H9 (cell line): ENCODE results near the gene ANKRD29. TPM values are rescaled to one million over a fixed set of nuclear protein-coding genes. Genes with fewer than 3 reads are reported as not detected.

Experiments
- DNase-seq: peaks from one replicate; pipeline ENCODE4 v3.0.0-alpha.2; 2017
- H2AFZ ChIP-seq: one replicate; pipeline ENCODE4 v1.6.1; 2013; ENCODE audit warnings: mild to moderate bottlenecking, low read length, control low read depth, moderate library complexity
- H2AK5ac ChIP-seq: 2 replicates; pipeline ENCODE4 v1.6.1; 2013; ENCODE audit warnings: low read length, control low read depth, mixed read lengths; ENCODE audit not compliant: insufficient read length
- H2BK120ac ChIP-seq: one replicate; pipeline ENCODE4 v1.6.1; 2013; ENCODE audit warnings: low read depth, mild to moderate bottlenecking, low read length, control low read depth, inconsistent platforms; ENCODE audit not compliant: poor library complexity, severe bottlenecking
- H2BK12ac ChIP-seq: 2 replicates; pipeline ENCODE4 v1.6.1; 2013; ENCODE audit warnings: low read length, control low read depth, mixed read lengths, low read depth; ENCODE audit not compliant: insufficient read length
- H2BK15ac ChIP-seq: 2 replicates; pipeline ENCODE4 v1.6.1; 2013; ENCODE audit warnings: low read depth, low read length, control low read depth
- H2BK20ac ChIP-seq: one replicate; pipeline ENCODE4 v1.6.1; 2013; ENCODE audit warnings: low read depth, mild to moderate bottlenecking, low read length, control low read depth, inconsistent platforms; ENCODE audit not compliant: poor library complexity, severe bottlenecking
- H2BK5ac ChIP-seq: 2 replicates; pipeline ENCODE4 v1.6.1; 2013; ENCODE audit warnings: low read length, control low read depth, mixed read lengths; ENCODE audit not compliant: insufficient read length
- H3K14ac ChIP-seq: 2 replicates; pipeline ENCODE4 v1.6.1; 2013; ENCODE audit warnings: low read length, control low read depth; ENCODE audit not compliant: insufficient read depth
- H3K18ac ChIP-seq: 2 replicates; pipeline ENCODE4 v1.6.1; 2013; ENCODE audit warnings: low read depth, mild to moderate bottlenecking, mixed read lengths, low read length, control low read depth; ENCODE audit not compliant: insufficient read length
- H3K23ac ChIP-seq: 2 replicates; pipeline ENCODE4 v1.6.1; 2013; ENCODE audit warnings: low read length, control low read depth, mixed read lengths, low read depth; ENCODE audit not compliant: insufficient read length
- H3K23me2 ChIP-seq: 2 replicates; pipeline ENCODE4 v1.6.1; 2013; ENCODE audit warnings: low read depth, mild to moderate bottlenecking, mixed read lengths, low read length, control low read depth; ENCODE audit not compliant: insufficient read length, poor library complexity, severe bottlenecking
- H3K27ac ChIP-seq: 2 replicates; pipeline ENCODE4 v1.5.1; 2013; ENCODE audit warnings: low read length, control low read depth, mixed read lengths, low read depth; ENCODE audit not compliant: insufficient read length
- H3K27me3 ChIP-seq: 2 replicates; pipeline ENCODE4 v1.6.1; 2013; ENCODE audit warnings: low read length, control low read depth, inconsistent platforms; ENCODE audit not compliant: insufficient read depth
- H3K4ac ChIP-seq: 2 replicates; pipeline ENCODE4 v1.6.1; 2013; ENCODE audit warnings: low read depth, mild to moderate bottlenecking, control low read depth, inconsistent platforms, low read length, moderate library complexity
- H3K4me1 ChIP-seq: 2 replicates; pipeline ENCODE4 v1.6.1; 2013; ENCODE audit warnings: low read length, control low read depth, inconsistent platforms; ENCODE audit not compliant: insufficient read depth
- H3K4me2 ChIP-seq: 2 replicates; pipeline ENCODE4 v1.6.1; 2013; ENCODE audit warnings: low read length, control low read depth, mixed read lengths; ENCODE audit not compliant: insufficient read length, insufficient read depth
- H3K56ac ChIP-seq: 2 replicates; pipeline ENCODE4 v1.6.1; 2013; ENCODE audit warnings: low read depth, mild to moderate bottlenecking, mixed read lengths, low read length, control low read depth; ENCODE audit not compliant: insufficient read length
- H3K79me1 ChIP-seq: 2 replicates; pipeline ENCODE4 v1.6.1; 2013; ENCODE audit warnings: low read depth, mild to moderate bottlenecking, moderate library complexity, low read length, control low read depth, inconsistent platforms; ENCODE audit not compliant: insufficient read depth, poor library complexity, severe bottlenecking
- H3K79me2 ChIP-seq: 2 replicates; pipeline ENCODE4 v1.6.1; 2013; ENCODE audit warnings: low read length, control low read depth, inconsistent platforms; ENCODE audit not compliant: insufficient read depth
- H3K9ac ChIP-seq: 2 replicates; pipeline ENCODE4 v1.6.1; 2013; ENCODE audit warnings: low read length, control low read depth, mixed read lengths; ENCODE audit not compliant: insufficient read length; ENCODE audit errors: extremely low read depth
- H3K9me3 ChIP-seq: one replicate; pipeline ENCODE4 v1.6.1; 2013; ENCODE audit warnings: low read depth, low read length, inconsistent platforms; ENCODE audit not compliant: control insufficient read depth
- H3T11ph ChIP-seq: one replicate; pipeline ENCODE4 v1.6.1; 2013; ENCODE audit warnings: mild to moderate bottlenecking, low read length, control low read depth, inconsistent platforms
- H4K20me1 ChIP-seq: one replicate; pipeline ENCODE4 v1.6.1; 2013; ENCODE audit not compliant: control insufficient read depth, insufficient read length, insufficient read depth
- H4K5ac ChIP-seq: 2 replicates; pipeline ENCODE4 v1.6.1; 2013; ENCODE audit warnings: low read depth, mild to moderate bottlenecking, mixed read lengths, low read length, control low read depth; ENCODE audit not compliant: insufficient read length
- H4K8ac ChIP-seq: replicated peaks from 2 replicates; pipeline ENCODE4 v1.6.1; 2013; ENCODE audit warnings: low read length, control low read depth, mixed read lengths, low read depth; ENCODE audit not compliant: insufficient read length
- H4K91ac ChIP-seq: 2 replicates; pipeline ENCODE4 v1.6.1; 2013; ENCODE audit warnings: low read depth, mild to moderate bottlenecking, moderate library complexity, mixed read lengths, low read length, control low read depth; ENCODE audit not compliant: insufficient read length
- H3K27ac Mint-ChIP-seq, 3 experiments: 2 replicates in 2 of 3; 3 replicates in 1 of 3; pipeline ENCODE4 v1.8.0; 2020 to 2021; ENCODE audit warnings: mixed read lengths in 3 of 3, mild to moderate bottlenecking in 1 of 3, moderate library complexity in 1 of 3
- H3K27me3 Mint-ChIP-seq: 2 replicates; pipeline ENCODE4 v1.8.0; 2021; ENCODE audit warnings: low read depth, mild to moderate bottlenecking, moderate library complexity, mixed read lengths
- H3K36me3 Mint-ChIP-seq, 3 experiments: 2 replicates in 2 of 3; 3 replicates in 1 of 3; pipeline ENCODE4 v1.8.0; 2020 to 2021; ENCODE audit warnings: low read depth in 3 of 3, mixed read lengths in 3 of 3; ENCODE audit not compliant: insufficient read depth in 1 of 3
- H3K4me1 Mint-ChIP-seq, 2 experiments: 2 replicates each; pipeline ENCODE4 v1.8.0; 2020; ENCODE audit warnings: mixed read lengths in 2 of 2
- H3K4me3 Mint-ChIP-seq, 2 experiments: 2 replicates in 1 of 2; 3 replicates in 1 of 2; pipeline ENCODE4 v1.8.0; 2020 to 2021; ENCODE audit warnings: mild to moderate bottlenecking in 2 of 2, mixed read lengths in 2 of 2, moderate library complexity in 1 of 2
- H3K9me3 Mint-ChIP-seq, 2 experiments: 2 replicates in 1 of 2; 3 replicates in 1 of 2; pipeline ENCODE4 v1.8.0; 2020; ENCODE audit warnings: mild to moderate bottlenecking in 2 of 2, mixed read lengths in 2 of 2, moderate library complexity in 1 of 2
- WGBS: extraction: QIAGEN DNeasy Blood & Tissue Kit; methylation state at CpG from one replicate; pipeline ENCODE4 v1.1.7; 2013; ENCODE audit warnings: missing lambda C conversion rate, low lambda C conversion rate, mixed read lengths; ENCODE audit not compliant: insufficient read length; ENCODE audit errors: extremely low coverage; 5-methylcytosine and 5-hydroxymethylcytosine counted together
- total RNA-seq: library from RNA; stranded (reverse); gene quantifications from 2 replicates; pipeline ENCODE4 v1.2.1, GENCODE V29; 2021
- TF ChIP-seq, protein P1 (sequence below): fragments of 200-600 bp; sonication (generic); conservative IDR thresholded peaks from 3 replicates; pipeline ENCODE4 v1.8.0; 2021; ENCODE audit warnings: antibody characterized with exemption, mild to moderate bottlenecking

ANKRD29 gene
- total RNA-seq, 1 experiment from 2014 or later: 2.1 TPM

DNA sequence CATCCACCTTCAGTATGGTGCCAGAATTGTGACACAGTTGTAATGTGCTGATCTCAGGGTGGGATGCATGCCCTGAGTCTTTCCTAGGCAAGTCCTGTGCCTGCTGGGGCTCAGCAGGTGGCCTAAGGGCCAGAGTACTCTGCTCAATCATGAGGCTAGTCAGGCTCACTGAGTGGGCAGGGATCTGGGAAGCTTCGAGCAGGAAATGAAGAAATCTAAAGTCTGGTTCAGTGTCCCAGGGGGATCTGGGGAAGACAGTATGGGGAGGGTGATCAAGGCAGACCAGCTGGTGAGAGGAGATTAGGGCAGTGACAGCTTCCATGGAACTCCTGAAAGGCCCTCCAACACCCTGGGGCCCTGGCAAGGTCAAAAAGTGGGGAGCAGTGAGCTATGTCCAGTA is 8.9 kb upstream of the ANKRD29 start:
- no peak overlapping the region for H2BK5ac ChIP-seq
- WGBS: no CpG with 5 or more reads among the region's 1 CpG

More for the DNA sequence above, 8.9 kb upstream of the ANKRD29 start:
- no peak overlapping the region for H3K27ac ChIP-seq
- H3K9ac ChIP-seq: no peak overlapping the region
- Mint-ChIP-seq H3K4me1 (peaks cover 19 to 27% of the 10 kb centered on the region in 2 experiments), H3K9me3 (no peaks in the 10 kb centered on the region), H3K27me3 (peaks cover 4% of the 10 kb centered on the region), H3K27ac (no peak overlapping the region; a peak in 1 of 7 replicates), H3K4me3 (no peak overlapping the region), H3K36me3 (no peaks in the 10 kb centered on the region)
- H3K18ac ChIP-seq: no peak overlapping the region
- H2BK15ac ChIP-seq: peak overlapping the region; percentile 91; the same call in 1 of the 2 replicates
- no peaks in the 10 kb centered on the region; the same call in 1 of the 2 replicates for H3K4me1 ChIP-seq
- H2BK120ac ChIP-seq: no peak overlapping the region
- no peak overlapping the region for H2BK12ac ChIP-seq
- TF ChIP-seq, protein P1, sequence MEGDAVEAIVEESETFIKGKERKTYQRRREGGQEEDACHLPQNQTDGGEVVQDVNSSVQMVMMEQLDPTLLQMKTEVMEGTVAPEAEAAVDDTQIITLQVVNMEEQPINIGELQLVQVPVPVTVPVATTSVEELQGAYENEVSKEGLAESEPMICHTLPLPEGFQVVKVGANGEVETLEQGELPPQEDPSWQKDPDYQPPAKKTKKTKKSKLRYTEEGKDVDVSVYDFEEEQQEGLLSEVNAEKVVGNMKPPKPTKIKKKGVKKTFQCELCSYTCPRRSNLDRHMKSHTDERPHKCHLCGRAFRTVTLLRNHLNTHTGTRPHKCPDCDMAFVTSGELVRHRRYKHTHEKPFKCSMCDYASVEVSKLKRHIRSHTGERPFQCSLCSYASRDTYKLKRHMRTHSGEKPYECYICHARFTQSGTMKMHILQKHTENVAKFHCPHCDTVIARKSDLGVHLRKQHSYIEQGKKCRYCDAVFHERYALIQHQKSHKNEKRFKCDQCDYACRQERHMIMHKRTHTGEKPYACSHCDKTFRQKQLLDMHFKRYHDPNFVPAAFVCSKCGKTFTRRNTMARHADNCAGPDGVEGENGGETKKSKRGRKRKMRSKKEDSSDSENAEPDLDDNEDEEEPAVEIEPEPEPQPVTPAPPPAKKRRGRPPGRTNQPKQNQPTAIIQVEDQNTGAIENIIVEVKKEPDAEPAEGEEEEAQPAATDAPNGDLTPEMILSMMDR: no peak
- H3K4ac ChIP-seq: no peak overlapping the region
- H3K4me2 ChIP-seq: no peak overlapping the region
- H3K14ac ChIP-seq: no peak overlapping the region
- no peaks in the 10 kb centered on the region for H4K20me1 ChIP-seq
- no peaks in the 10 kb centered on the region for H3K9me3 ChIP-seq
- DNase-seq: no peak
- H2AFZ ChIP-seq: no peak overlapping the region
- H4K91ac ChIP-seq: no peak overlapping the region
- no peak overlapping the region for H3K56ac ChIP-seq
- no peak overlapping the region for H4K5ac ChIP-seq
- H3K23me2 ChIP-seq: no peaks in the 10 kb centered on the region
- no peaks in the 10 kb centered on the region for H3K27me3 ChIP-seq
- no peak overlapping the region for H3T11ph ChIP-seq
- H2BK20ac ChIP-seq: no peak overlapping the region
- H3K23ac ChIP-seq: no peak overlapping the region
- H2AK5ac ChIP-seq: no peak overlapping the region
- no peaks in the 10 kb centered on the region for H3K79me2 ChIP-seq
- H4K8ac ChIP-seq: no peak overlapping the region
- no peaks in the 10 kb centered on the region for H3K79me1 ChIP-seq
